Measurements from ENCODE around the gene ITPRID2. TPM values are rescaled to one million over a fixed set of nuclear protein-coding genes. Genes with fewer than 3 reads are reported as not detected.

Gene ITPRID2
- total and polyA plus RNA-seq, 2 of the 8 experiments (the other 6 are each of a cell fraction or from before 2014, with no cell fraction given) = 1.9 to 12.6 TPM

DNA sequence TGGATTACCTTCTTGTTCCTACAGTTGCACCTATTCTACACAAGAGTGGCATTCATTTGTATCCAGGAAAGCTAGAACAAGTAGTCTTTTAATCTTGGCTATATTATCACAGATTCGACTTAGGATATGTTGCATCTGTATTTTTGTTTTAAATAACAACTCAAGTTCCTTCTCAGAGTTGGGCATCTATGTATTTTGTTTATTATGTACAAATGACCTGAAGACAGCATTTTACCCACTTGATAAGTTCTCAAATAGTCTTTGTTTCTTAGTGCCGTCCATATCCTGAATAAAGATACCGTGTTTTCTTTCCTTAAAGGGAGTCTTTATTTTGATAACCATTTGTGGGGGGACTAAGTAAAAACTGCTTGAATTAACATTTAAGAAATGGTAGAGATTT, 2.9 kb downstream of the ITPRID2 start:
- Histone ChIP-seq H2AK5ac (ENCODE audit: low read depth, low read length) (no peak overlapping the region), H3K18ac (ENCODE audit: extremely low read depth, low read length) (no peak overlapping the region), H2BK5ac (ENCODE audit: low read depth, low read length) (no peak overlapping the region), H3K27me3 (replicated peaks in 1 of 4; ENCODE audit: control insufficient read depth in 3 of 4, extremely low read depth in 1 of 4, insufficient read depth in 3 of 4, low read length in 3 of 4) (no peaks in the 10 kb centered on the region; a peak in 2 of 7 replicates), H4K20me1 (replicated peaks in 1 of 2; ENCODE audit: control insufficient read depth in 1 of 2, insufficient read depth in 2 of 2, low read length in 2 of 2) (no peaks in the 10 kb centered on the region), H3K56ac (replicated peaks; ENCODE audit: insufficient read length, low read depth, low read length) (no peak overlapping the region), H3K4me1 (replicated peaks in 1 of 4; ENCODE audit: control insufficient read depth in 3 of 4, insufficient read depth in 4 of 4, low read length in 3 of 4) (peaks cover 0 to 4% (median 0%) of the 10 kb centered on the region in 4 experiments; a peak in 2 of 7 replicates), H3K23me2 (ENCODE audit: low read depth, low read length) (peaks cover 8% of the 10 kb centered on the region), H3K14ac (ENCODE audit: insufficient read length) (no peak overlapping the region), H3K4me2 (ENCODE audit: insufficient read depth in 1 of 2, low read depth in 2 of 2, low read length in 2 of 2) (no peak overlapping the region), H3K27ac (ENCODE audit: low read depth, low read length) (no peak overlapping the region), H4K8ac (ENCODE audit: extremely low read depth, insufficient read depth, low read length) (no peak overlapping the region), H3K4ac (replicated peaks; ENCODE audit: insufficient read length, low read depth, low read length) (no peak overlapping the region), H4K5ac (ENCODE audit: insufficient read length, low read depth, low read length) (no peak overlapping the region), H3K79me2 (ENCODE audit: control insufficient read depth in 1 of 2, insufficient read depth in 2 of 2, low read length in 2 of 2) (no peaks in the 10 kb centered on the region), H2AFZ (ENCODE audit: low read length) (no peak overlapping the region), H3K9me3 (ENCODE audit: insufficient read depth in 2 of 2, low read depth in 1 of 2, low read length in 1 of 2) (no peaks in the 10 kb centered on the region), H3K36me3 (ENCODE audit: control insufficient read depth in 2 of 4, insufficient read depth in 4 of 4, low read length in 3 of 4) (peaks cover 0 to 4% (median 0%) of the 10 kb centered on the region in 4 experiments; a peak in 1 of 8 replicates), H2BK12ac (ENCODE audit: low read depth, low read length) (no peak overlapping the region), H2BK20ac (ENCODE audit: low read length) (no peak overlapping the region), H2BK15ac (ENCODE audit: low read length) (no peak overlapping the region), H3K9ac (replicated peaks in 1 of 4; ENCODE audit: extremely low read depth in 1 of 4, low read depth in 3 of 4, low read length in 3 of 4) (no peak overlapping the region), H3K79me1 (ENCODE audit: low read depth, low read length) (no peaks in the 10 kb centered on the region), H3K23ac (ENCODE audit: insufficient read length) (no peak overlapping the region), H3K4me3 (ENCODE audit: extremely low read depth in 1 of 4, insufficient read depth in 2 of 4, low read depth in 3 of 4, low read length in 4 of 4) (no peak overlapping the region), H2BK120ac (replicated peaks; ENCODE audit: low read depth, low read length) (no peak overlapping the region), H4K91ac (replicated peaks; ENCODE audit: insufficient read length, low read length) (no peak overlapping the region)
- FAIRE-seq (no peak), DNase-seq (ENCODE audit: low read depth in 1 of 2, low spot score in 2 of 2) (no peak)
- 90% methylated on average over 3 of the region's 3 CpGs; no CpG with 5 or more reads in 1 of the 2 experiments for WGBS, 2 experiments (ENCODE audit: extremely low coverage in 1 of 2, insufficient coverage in 1 of 2, insufficient read length in 1 of 2, insufficient replicate concordance in 2 of 2, low coverage in 1 of 2, low lambda C conversion rate in 2 of 2, missing lambda C conversion rate in 1 of 2)
- TF ChIP-seq, protein P1, sequence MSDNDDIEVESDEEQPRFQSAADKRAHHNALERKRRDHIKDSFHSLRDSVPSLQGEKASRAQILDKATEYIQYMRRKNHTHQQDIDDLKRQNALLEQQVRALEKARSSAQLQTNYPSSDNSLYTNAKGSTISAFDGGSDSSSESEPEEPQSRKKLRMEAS (IDR thresholded peaks at IDR 0.05) = no peak
- TF ChIP-seq JUND (IDR thresholded peaks at IDR 0.05; ENCODE audit: low read length) (no peak), CHD2 (IDR thresholded peaks at IDR 0.05; ENCODE audit: low read length) (no peak), TEAD4 (IDR thresholded peaks at IDR 0.05; ENCODE audit: low read depth, low read length) (no peak), CBX8 (IDR thresholded peaks at IDR 0.05; ENCODE audit: borderline replicate concordance, low read depth, low read length) (no peak), MAFK (IDR thresholded peaks at IDR 0.05; ENCODE audit: low read depth, low read length) (no peak), POU5F1 (IDR thresholded peaks at IDR 0.05; ENCODE audit: low read depth, low read length) (no peak), YY1 (IDR thresholded peaks at IDR 0.05; ENCODE audit: low read depth, low read length) (no peak)
- POLR2A ChIA-PET (ENCODE audit: partially characterized antibody) = no interaction called here
- CTCF ChIA-PET (ENCODE audit: partially characterized antibody) = interaction anchor here (0.7 to 1.1 kb wide), 4 partner anchors 152 to 803 kb away, joined by 3 to 4 read pairs (median 3); no protein-coding TSS in a partner anchor

Data from H1 (cell line).